SIG-M5 treated with dmso at 0.1 percent for 504 hours (cell line): ENCODE data around the gene ITPRIP.

Source experiments
- DNase-seq: peaks from one replicate; lab custom pipeline; 2025; ENCODE audit not compliant: unreplicated experiment; lab: John Stamatoyannopoulos, UW

Gene ITPRIP

GRCh38 chr10:104337985-104338735 lies at the start of gene ITPRIP:
Gene ITPRIP (minus strand): TSS chr10:104338465. CDS start chr10:104316051, 22,414 bp downstream.
- peak; percentile 83 for DNase-seq

- no peak for DNase-seq
Observed at GRCh38 chr10:104387130-104387888, 49.0 kb upstream of the ITPRIP start.

- no peak for DNase-seq
Observed at GRCh38 chr10:104380336-104380735, 42.1 kb upstream of the ITPRIP start.

- no peak for DNase-seq
Observed at GRCh38 chr10:104376784-104377300, 38.6 kb upstream of the ITPRIP start.

GRCh38 chr10:104374591-104374990 lies 36.3 kb upstream of the ITPRIP start:
- DNase-seq: no peak

- no peak for DNase-seq
Observed at GRCh38 chr10:104371753-104372152, 33.5 kb upstream of the ITPRIP start.

- no peak for DNase-seq
Observed at GRCh38 chr10:104368381-104368780, 30.1 kb upstream of the ITPRIP start.

GRCh38 chr10:104367904-104368303 lies 29.6 kb upstream of the ITPRIP start:
- no peak for DNase-seq

- DNase-seq: no peak
Observed at GRCh38 chr10:104359811-104360210, 21.5 kb upstream of the ITPRIP start.

- DNase-seq: peak; percentile 50
Observed at GRCh38 chr10:104353325-104354048, 15.2 kb upstream of the ITPRIP start, which contains the start of gene CFAP58. Gene CFAP58 (plus strand): TSS chr10:104353833. CDS start chr10:104353898, 65 bp downstream.

- peak; percentile 19 for DNase-seq
Observed at GRCh38 chr10:104351919-104352318, 13.7 kb upstream of the ITPRIP start.

GRCh38 chr10:104351061-104351702 lies 12.9 kb upstream of the ITPRIP start:
- peak; percentile 92 for DNase-seq

- peak; percentile 62 for DNase-seq
Observed at GRCh38 chr10:104350127-104350635, 11.9 kb upstream of the ITPRIP start.

- peak; percentile 91 for DNase-seq
Observed at GRCh38 chr10:104349623-104350126, 11.4 kb upstream of the ITPRIP start.

GRCh38 chr10:104348601-104349000 lies 10.3 kb upstream of the ITPRIP start:
- DNase-seq: no peak

GRCh38 chr10:104347295-104348045 lies 9.2 kb upstream of the ITPRIP start:
- DNase-seq: peak; percentile 27

- no peak for DNase-seq
Observed at GRCh38 chr10:104345941-104346340, 7.7 kb upstream of the ITPRIP start.

- DNase-seq: no peak
Observed at GRCh38 chr10:104345515-104345914, 7.2 kb upstream of the ITPRIP start.

- DNase-seq: no peak
Observed at GRCh38 chr10:104344219-104344618, 6.0 kb upstream of the ITPRIP start.
